Stimulated activated CD8-positive, alpha-beta memory T cell treated with anti-CD3 and anti-CD28 coated beads, Interleukin-2, amount 100 ng/mL, for 1 hour (primary cell): ENCODE data around the gene CACNB4.
"Not testable (repeated sequence)": the region's sequence is repeated elsewhere in the genome, so short reads cannot be mapped to it uniquely, and the experiment has no call there.

Experiments used
- DNase-seq, 2 donors: peaks; one replicate each; pipeline ENCODE4 v3.0.0-alpha.2; 2020; ENCODE audit warnings: low read depth in 2 of 2

CACNB4 gene

GRCh38 chr2:151945186-151945585 is 153.7 kb downstream of the CACNB4 start:
- no peak for DNase-seq

GRCh38 chr2:151943461-151943860 is 155.4 kb downstream of the CACNB4 start:
- DNase-seq, result no peak

GRCh38 chr2:151942540-151943205 is 156.2 kb downstream of the CACNB4 start:
- DNase-seq, result not testable (repeated sequence)

- no peak for DNase-seq
These were observed 160.9 kb downstream of the CACNB4 start for GRCh38 chr2:151937966-151938365.

- no peak for DNase-seq
These were observed 162.2 kb downstream of the CACNB4 start for GRCh38 chr2:151936626-151937025.

GRCh38 chr2:151933266-151933804 is 165.5 kb downstream of the CACNB4 start:
- no peak for DNase-seq

GRCh38 chr2:151931756-151932155 is 167.1 kb downstream of the CACNB4 start:
- no peak for DNase-seq

- no peak for DNase-seq
These were observed 167.7 kb downstream of the CACNB4 start for GRCh38 chr2:151931030-151931611.

- no peak for DNase-seq
These were observed 168.8 kb downstream of the CACNB4 start for GRCh38 chr2:151930042-151930441.

GRCh38 chr2:151928380-151928779 is 170.5 kb downstream of the CACNB4 start:
- DNase-seq, result no peak

- DNase-seq, result no peak
These were observed 171.2 kb downstream of the CACNB4 start for GRCh38 chr2:151927501-151928221.

GRCh38 chr2:151922845-151923666 is 175.8 kb downstream of the CACNB4 start:
- DNase-seq, result no peak

GRCh38 chr2:151919786-151920185 is 179.1 kb downstream of the CACNB4 start:
- no peak for DNase-seq

GRCh38 chr2:151918308-151918707 is 180.5 kb downstream of the CACNB4 start:
- no peak for DNase-seq

- DNase-seq, result no peak
These were observed 182.2 kb downstream of the CACNB4 start for GRCh38 chr2:151916632-151917031.

GRCh38 chr2:151915629-151916025 is 183.2 kb downstream of the CACNB4 start:
- DNase-seq, result not testable (repeated sequence)

GRCh38 chr2:151914989-151915628 is 183.7 kb downstream of the CACNB4 start:
- no peak for DNase-seq

GRCh38 chr2:151908204-151908882 is 190.5 kb downstream of the CACNB4 start:
- no peak for DNase-seq

- no peak for DNase-seq
These were observed 191.3 kb downstream of the CACNB4 start for GRCh38 chr2:151907286-151908203.

GRCh38 chr2:151906633-151906998 is 192.2 kb downstream of the CACNB4 start:
- no peak for DNase-seq
